NCI-H2171 treated with DMSO at 0.1 percent for 48 hours (cell line): ENCODE data around the gene KRT80.

Source experiments
- DNase-seq: peaks from one replicate; lab custom pipeline; 2025; lab: John Stamatoyannopoulos, UW

The KRT80 gene

GRCh38 chr12:52130711-52131110 is 61.1 kb downstream of the KRT80 start:
- peak; percentile 99 for DNase-seq

GRCh38 chr12:52127683-52128450 is 63.9 kb downstream of the KRT80 start:
- peak; percentile 21 for DNase-seq

- DNase-seq, result peak; percentile 93
Observed at GRCh38 chr12:52126605-52127578, 64.9 kb downstream of the KRT80 start.

- DNase-seq, result no peak
Observed at GRCh38 chr12:52126050-52126604, 65.7 kb downstream of the KRT80 start.

GRCh38 chr12:52125476-52125900 is 66.3 kb downstream of the KRT80 start:
- DNase-seq, result peak; percentile 84

GRCh38 chr12:52123487-52124186 is 68.2 kb downstream of the KRT80 start:
- no peak for DNase-seq

GRCh38 chr12:52122904-52123303 is 68.9 kb downstream of the KRT80 start:
- DNase-seq, result no peak

GRCh38 chr12:52122540-52122871 is 69.3 kb downstream of the KRT80 start:
- no peak for DNase-seq

GRCh38 chr12:52121824-52122539 is 69.8 kb downstream of the KRT80 start:
- peak; percentile 71 for DNase-seq

GRCh38 chr12:52120951-52121823 is 70.6 kb downstream of the KRT80 start:
- DNase-seq, result no peak

- DNase-seq, result peak; percentile 89
Observed at GRCh38 chr12:52119398-52120254, 72.2 kb downstream of the KRT80 start.
